NB4 (cell line): ENCODE results near the gene BARX1.
"Not testable (repeated sequence)": the region's sequence is repeated elsewhere in the genome, so short reads cannot be mapped to it uniquely, and the experiment has no call there.

ENCODE experiments used
- DNase-seq: peaks from one replicate; pipeline ENCODE4 v3.0.0; 2010; ENCODE audit warnings: low read depth
- H3K4me3 ChIP-seq: one replicate; pipeline ENCODE4 v1.5.1; 2011; ENCODE audit warnings: mild to moderate bottlenecking, low read depth, low read length, moderate library complexity
- MYC ChIP-seq: IDR thresholded peaks from 2 replicates; pipeline ENCODE4 v1.6.1; 2011; ENCODE audit warnings: low read depth, low read length
- POLR2A ChIP-seq: IDR thresholded peaks from 2 replicates; pipeline ENCODE4 v1.6.1; 2011; ENCODE audit warnings: mild to moderate bottlenecking; ENCODE audit not compliant: insufficient read length; ENCODE audit errors: extremely low read depth
- TF ChIP-seq, protein P1 (sequence below): IDR thresholded peaks from one replicate; pipeline ENCODE4 v1.5.1; 2012; ENCODE audit warnings: low read depth, low read length
- TF ChIP-seq, protein P2 (sequence below): IDR thresholded peaks from 2 replicates; pipeline ENCODE4 v1.6.1; 2011; ENCODE audit warnings: low read depth, low read length

BARX1 gene

GRCh38 chr9:93978551-93978950 lies 23.4 kb upstream of the BARX1 start:
- TF ChIP-seq, protein P1, sequence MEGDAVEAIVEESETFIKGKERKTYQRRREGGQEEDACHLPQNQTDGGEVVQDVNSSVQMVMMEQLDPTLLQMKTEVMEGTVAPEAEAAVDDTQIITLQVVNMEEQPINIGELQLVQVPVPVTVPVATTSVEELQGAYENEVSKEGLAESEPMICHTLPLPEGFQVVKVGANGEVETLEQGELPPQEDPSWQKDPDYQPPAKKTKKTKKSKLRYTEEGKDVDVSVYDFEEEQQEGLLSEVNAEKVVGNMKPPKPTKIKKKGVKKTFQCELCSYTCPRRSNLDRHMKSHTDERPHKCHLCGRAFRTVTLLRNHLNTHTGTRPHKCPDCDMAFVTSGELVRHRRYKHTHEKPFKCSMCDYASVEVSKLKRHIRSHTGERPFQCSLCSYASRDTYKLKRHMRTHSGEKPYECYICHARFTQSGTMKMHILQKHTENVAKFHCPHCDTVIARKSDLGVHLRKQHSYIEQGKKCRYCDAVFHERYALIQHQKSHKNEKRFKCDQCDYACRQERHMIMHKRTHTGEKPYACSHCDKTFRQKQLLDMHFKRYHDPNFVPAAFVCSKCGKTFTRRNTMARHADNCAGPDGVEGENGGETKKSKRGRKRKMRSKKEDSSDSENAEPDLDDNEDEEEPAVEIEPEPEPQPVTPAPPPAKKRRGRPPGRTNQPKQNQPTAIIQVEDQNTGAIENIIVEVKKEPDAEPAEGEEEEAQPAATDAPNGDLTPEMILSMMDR, result no peak
- TF ChIP-seq MYC (no peak), POLR2A (no peak)
- TF ChIP-seq, protein P2, sequence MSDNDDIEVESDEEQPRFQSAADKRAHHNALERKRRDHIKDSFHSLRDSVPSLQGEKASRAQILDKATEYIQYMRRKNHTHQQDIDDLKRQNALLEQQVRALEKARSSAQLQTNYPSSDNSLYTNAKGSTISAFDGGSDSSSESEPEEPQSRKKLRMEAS, result no peak
- no peak for DNase-seq

GRCh38 chr9:93976973-93977372 lies 21.8 kb upstream of the BARX1 start:
- TF ChIP-seq, protein P1, result no peak
- TF ChIP-seq POLR2A (no peak), MYC (no peak)
- TF ChIP-seq, protein P2, result no peak
- no peak overlapping the region for H3K4me3 ChIP-seq
- DNase-seq, result no peak

More at GRCh38 chr9:93978551-93978950, 23.4 kb upstream of the BARX1 start:
- no peak overlapping the region for H3K4me3 ChIP-seq

DNA sequence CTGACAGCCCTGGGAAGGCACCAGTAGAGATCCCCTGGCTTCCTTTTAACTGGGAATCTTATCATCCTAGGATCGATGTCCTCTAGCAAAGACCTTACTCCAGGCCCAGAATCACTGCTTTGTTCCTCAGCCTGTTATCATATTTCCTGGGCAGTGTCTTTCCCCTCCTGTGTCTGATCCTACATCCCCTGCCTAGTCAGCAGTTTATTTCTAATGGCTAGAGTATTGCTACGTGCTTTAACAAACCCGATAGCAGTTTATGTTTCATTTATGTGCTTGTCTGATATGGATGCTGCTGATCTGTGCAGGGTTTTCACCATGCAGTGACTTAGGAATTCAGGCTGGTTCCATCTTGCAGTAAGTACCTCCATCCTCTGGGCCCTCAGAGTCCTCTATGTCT lies 20.9 kb upstream of the BARX1 start:
- no peak overlapping the region for H3K4me3 ChIP-seq
- DNase-seq, result no peak
- TF ChIP-seq, protein P2, result no peak
- no peak for TF ChIP-seq MYC
- no peak for TF ChIP-seq POLR2A
- TF ChIP-seq, protein P1, result no peak

- DNase-seq, result no peak
- TF ChIP-seq, protein P2, result no peak
- TF ChIP-seq POLR2A (no peak), MYC (no peak)
- H3K4me3 ChIP-seq, result no peak overlapping the region
Observed at GRCh38 chr9:93975262-93975661, 20.1 kb upstream of the BARX1 start.

DNA sequence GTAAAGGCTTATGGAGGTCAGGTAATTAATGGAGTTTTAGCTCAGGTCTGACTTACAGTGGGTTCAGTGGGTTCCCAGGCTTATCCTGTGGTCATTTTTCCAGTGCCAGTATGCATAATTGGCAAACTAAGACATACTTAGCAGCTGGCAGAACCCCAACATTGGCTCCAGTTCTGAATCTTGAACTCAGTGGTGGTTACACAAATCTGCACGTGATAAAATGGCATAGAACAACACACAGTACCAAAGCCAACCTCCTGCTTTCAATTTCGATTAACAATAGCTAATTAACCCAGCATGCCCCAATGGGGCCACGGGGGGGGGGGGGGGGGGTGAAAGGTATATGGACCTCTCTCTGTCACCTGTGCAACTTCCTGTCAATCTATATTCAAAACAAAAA lies 19.0 kb upstream of the BARX1 start:
- TF ChIP-seq POLR2A (no peak), MYC (no peak)
- TF ChIP-seq, protein P1, result no peak
- TF ChIP-seq, protein P2, result no peak
- no peak overlapping the region for H3K4me3 ChIP-seq
- no peak for DNase-seq

DNA sequence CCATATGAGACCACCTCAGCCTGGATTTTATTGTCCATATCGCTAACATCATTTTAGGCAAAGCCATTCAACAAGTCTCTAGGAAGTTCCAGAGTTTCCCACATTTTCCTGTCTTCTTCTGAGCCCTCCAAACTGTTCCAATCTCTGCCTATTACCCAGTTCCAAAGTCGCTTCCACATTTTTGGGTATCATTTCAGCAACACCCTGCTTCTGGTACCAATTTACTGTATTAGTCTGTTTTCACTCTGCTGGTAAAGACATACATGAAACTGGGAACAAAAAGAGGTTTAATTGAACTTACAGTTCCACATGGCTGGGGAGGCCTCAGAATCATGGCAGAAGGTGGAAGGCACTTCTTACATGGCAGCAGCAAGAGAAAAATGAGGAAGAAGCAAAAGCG lies 17.5 kb upstream of the BARX1 start:
- not testable (repeated sequence) for DNase-seq

GRCh38 chr9:93969328-93969661 lies 14.1 kb upstream of the BARX1 start:
- no peak overlapping the region for H3K4me3 ChIP-seq
- no peak for DNase-seq
- TF ChIP-seq, protein P1, result no peak
- TF ChIP-seq MYC (no peak), POLR2A (no peak)
- TF ChIP-seq, protein P2, result no peak

More for the DNA sequence above, 17.5 kb upstream of the BARX1 start:
- not testable (repeated sequence) for H3K4me3 ChIP-seq
